WI38 (cell line): ENCODE measurements around the gene ABHD6.

Experiments
- H3K4me3 ChIP-seq: 2 replicates; pipeline ENCODE4 v1.5.1; 2011; ENCODE audit warnings: low read depth, mild to moderate bottlenecking, control low read depth, low read length
- CTCF ChIP-seq: IDR thresholded peaks from 2 replicates; pipeline ENCODE4 v1.5.1; 2012; ENCODE audit warnings: low read depth, mild to moderate bottlenecking, control low read depth, low read length

ABHD6 gene

GRCh38 chr3:58317811-58318210, 80.2 kb downstream of the ABHD6 start:
- no peak for TF ChIP-seq CTCF
- H3K4me3 ChIP-seq, result no peak overlapping the region

GRCh38 chr3:58321791-58322190, 84.2 kb downstream of the ABHD6 start:
- no peak for TF ChIP-seq CTCF
- no peak overlapping the region for H3K4me3 ChIP-seq

- no peak for TF ChIP-seq CTCF
- no peak overlapping the region for H3K4me3 ChIP-seq
Observed at GRCh38 chr3:58322793-58323192, 85.2 kb downstream of the ABHD6 start.

GRCh38 chr3:58323529-58324390, 86.2 kb downstream of the ABHD6 start:
- no peak overlapping the region for H3K4me3 ChIP-seq
- TF ChIP-seq CTCF, result no peak

- H3K4me3 ChIP-seq, result no peak overlapping the region
- TF ChIP-seq CTCF, result no peak
Observed at GRCh38 chr3:58324391-58325390, 87.1 kb downstream of the ABHD6 start.

GRCh38 chr3:58325525-58325992, 88.0 kb downstream of the ABHD6 start:
- TF ChIP-seq CTCF, result no peak

More at GRCh38 chr3:58325525-58325992, 88.0 kb downstream of the ABHD6 start:
- no peak overlapping the region for H3K4me3 ChIP-seq
